H9 (cell line): ENCODE results near the gene SLC2A1. TPM values are rescaled to one million over a fixed set of nuclear protein-coding genes. Genes with fewer than 3 reads are reported as not detected.

ENCODE experiments used
- DNase-seq: peaks from one replicate; pipeline ENCODE4 v3.0.0-alpha.2; 2017
- H2AFZ ChIP-seq: one replicate; pipeline ENCODE4 v1.6.1; 2013; ENCODE audit warnings: mild to moderate bottlenecking, low read length, control low read depth, moderate library complexity
- H2AK5ac ChIP-seq: 2 replicates; pipeline ENCODE4 v1.6.1; 2013; ENCODE audit warnings: low read length, control low read depth, mixed read lengths; ENCODE audit not compliant: insufficient read length
- H2BK120ac ChIP-seq: one replicate; pipeline ENCODE4 v1.6.1; 2013; ENCODE audit warnings: low read depth, mild to moderate bottlenecking, low read length, control low read depth, inconsistent platforms; ENCODE audit not compliant: poor library complexity, severe bottlenecking
- H2BK12ac ChIP-seq: 2 replicates; pipeline ENCODE4 v1.6.1; 2013; ENCODE audit warnings: low read length, control low read depth, mixed read lengths, low read depth; ENCODE audit not compliant: insufficient read length
- H2BK15ac ChIP-seq: 2 replicates; pipeline ENCODE4 v1.6.1; 2013; ENCODE audit warnings: low read depth, low read length, control low read depth
- H2BK20ac ChIP-seq: one replicate; pipeline ENCODE4 v1.6.1; 2013; ENCODE audit warnings: low read depth, mild to moderate bottlenecking, low read length, control low read depth, inconsistent platforms; ENCODE audit not compliant: poor library complexity, severe bottlenecking
- H2BK5ac ChIP-seq: 2 replicates; pipeline ENCODE4 v1.6.1; 2013; ENCODE audit warnings: low read length, control low read depth, mixed read lengths; ENCODE audit not compliant: insufficient read length
- H3K14ac ChIP-seq: 2 replicates; pipeline ENCODE4 v1.6.1; 2013; ENCODE audit warnings: low read length, control low read depth; ENCODE audit not compliant: insufficient read depth
- H3K18ac ChIP-seq: 2 replicates; pipeline ENCODE4 v1.6.1; 2013; ENCODE audit warnings: low read depth, mild to moderate bottlenecking, mixed read lengths, low read length, control low read depth; ENCODE audit not compliant: insufficient read length
- H3K23ac ChIP-seq: 2 replicates; pipeline ENCODE4 v1.6.1; 2013; ENCODE audit warnings: low read length, control low read depth, mixed read lengths, low read depth; ENCODE audit not compliant: insufficient read length
- H3K23me2 ChIP-seq: 2 replicates; pipeline ENCODE4 v1.6.1; 2013; ENCODE audit warnings: low read depth, mild to moderate bottlenecking, mixed read lengths, low read length, control low read depth; ENCODE audit not compliant: insufficient read length, poor library complexity, severe bottlenecking
- H3K27ac ChIP-seq: 2 replicates; pipeline ENCODE4 v1.5.1; 2013; ENCODE audit warnings: low read length, control low read depth, mixed read lengths, low read depth; ENCODE audit not compliant: insufficient read length
- H3K27me3 ChIP-seq: 2 replicates; pipeline ENCODE4 v1.6.1; 2013; ENCODE audit warnings: low read length, control low read depth, inconsistent platforms; ENCODE audit not compliant: insufficient read depth
- H3K4ac ChIP-seq: 2 replicates; pipeline ENCODE4 v1.6.1; 2013; ENCODE audit warnings: low read depth, mild to moderate bottlenecking, control low read depth, inconsistent platforms, low read length, moderate library complexity
- H3K4me1 ChIP-seq: 2 replicates; pipeline ENCODE4 v1.6.1; 2013; ENCODE audit warnings: low read length, control low read depth, inconsistent platforms; ENCODE audit not compliant: insufficient read depth
- H3K4me2 ChIP-seq: 2 replicates; pipeline ENCODE4 v1.6.1; 2013; ENCODE audit warnings: low read length, control low read depth, mixed read lengths; ENCODE audit not compliant: insufficient read length, insufficient read depth
- H3K56ac ChIP-seq: 2 replicates; pipeline ENCODE4 v1.6.1; 2013; ENCODE audit warnings: low read depth, mild to moderate bottlenecking, mixed read lengths, low read length, control low read depth; ENCODE audit not compliant: insufficient read length
- H3K79me1 ChIP-seq: 2 replicates; pipeline ENCODE4 v1.6.1; 2013; ENCODE audit warnings: low read depth, mild to moderate bottlenecking, moderate library complexity, low read length, control low read depth, inconsistent platforms; ENCODE audit not compliant: insufficient read depth, poor library complexity, severe bottlenecking
- H3K79me2 ChIP-seq: 2 replicates; pipeline ENCODE4 v1.6.1; 2013; ENCODE audit warnings: low read length, control low read depth, inconsistent platforms; ENCODE audit not compliant: insufficient read depth
- H3K9ac ChIP-seq: 2 replicates; pipeline ENCODE4 v1.6.1; 2013; ENCODE audit warnings: low read length, control low read depth, mixed read lengths; ENCODE audit not compliant: insufficient read length; ENCODE audit errors: extremely low read depth
- H3K9me3 ChIP-seq: one replicate; pipeline ENCODE4 v1.6.1; 2013; ENCODE audit warnings: low read depth, low read length, inconsistent platforms; ENCODE audit not compliant: control insufficient read depth
- H3T11ph ChIP-seq: one replicate; pipeline ENCODE4 v1.6.1; 2013; ENCODE audit warnings: mild to moderate bottlenecking, low read length, control low read depth, inconsistent platforms
- H4K20me1 ChIP-seq: one replicate; pipeline ENCODE4 v1.6.1; 2013; ENCODE audit not compliant: control insufficient read depth, insufficient read length, insufficient read depth
- H4K5ac ChIP-seq: 2 replicates; pipeline ENCODE4 v1.6.1; 2013; ENCODE audit warnings: low read depth, mild to moderate bottlenecking, mixed read lengths, low read length, control low read depth; ENCODE audit not compliant: insufficient read length
- H4K8ac ChIP-seq: replicated peaks from 2 replicates; pipeline ENCODE4 v1.6.1; 2013; ENCODE audit warnings: low read length, control low read depth, mixed read lengths, low read depth; ENCODE audit not compliant: insufficient read length
- H4K91ac ChIP-seq: 2 replicates; pipeline ENCODE4 v1.6.1; 2013; ENCODE audit warnings: low read depth, mild to moderate bottlenecking, moderate library complexity, mixed read lengths, low read length, control low read depth; ENCODE audit not compliant: insufficient read length
- H3K27ac Mint-ChIP-seq, 3 experiments: 2 replicates in 2 of 3; 3 replicates in 1 of 3; pipeline ENCODE4 v1.8.0; 2020 to 2021; ENCODE audit warnings: mixed read lengths in 3 of 3, mild to moderate bottlenecking in 1 of 3, moderate library complexity in 1 of 3
- H3K27me3 Mint-ChIP-seq: 2 replicates; pipeline ENCODE4 v1.8.0; 2021; ENCODE audit warnings: low read depth, mild to moderate bottlenecking, moderate library complexity, mixed read lengths
- H3K36me3 Mint-ChIP-seq, 3 experiments: 2 replicates in 2 of 3; 3 replicates in 1 of 3; pipeline ENCODE4 v1.8.0; 2020 to 2021; ENCODE audit warnings: low read depth in 3 of 3, mixed read lengths in 3 of 3; ENCODE audit not compliant: insufficient read depth in 1 of 3
- H3K4me1 Mint-ChIP-seq, 2 experiments: 2 replicates each; pipeline ENCODE4 v1.8.0; 2020; ENCODE audit warnings: mixed read lengths in 2 of 2
- H3K4me3 Mint-ChIP-seq, 2 experiments: 2 replicates in 1 of 2; 3 replicates in 1 of 2; pipeline ENCODE4 v1.8.0; 2020 to 2021; ENCODE audit warnings: mild to moderate bottlenecking in 2 of 2, mixed read lengths in 2 of 2, moderate library complexity in 1 of 2
- H3K9me3 Mint-ChIP-seq, 2 experiments: 2 replicates in 1 of 2; 3 replicates in 1 of 2; pipeline ENCODE4 v1.8.0; 2020; ENCODE audit warnings: mild to moderate bottlenecking in 2 of 2, mixed read lengths in 2 of 2, moderate library complexity in 1 of 2
- WGBS: extraction: QIAGEN DNeasy Blood & Tissue Kit; methylation state at CpG from one replicate; pipeline ENCODE4 v1.1.7; 2013; ENCODE audit warnings: missing lambda C conversion rate, low lambda C conversion rate, mixed read lengths; ENCODE audit not compliant: insufficient read length; ENCODE audit errors: extremely low coverage; 5-methylcytosine and 5-hydroxymethylcytosine counted together
- total RNA-seq: library from RNA; stranded (reverse); gene quantifications from 2 replicates; pipeline ENCODE4 v1.2.1, GENCODE V29; 2021
- TF ChIP-seq, protein P1 (sequence below): fragments of 200-600 bp; sonication (generic); conservative IDR thresholded peaks from 3 replicates; pipeline ENCODE4 v1.8.0; 2021; ENCODE audit warnings: antibody characterized with exemption, mild to moderate bottlenecking

The SLC2A1 gene
- total RNA-seq, 1 experiment from 2014 or later, result 186 TPM

GRCh38 chr1:42889264-42889663 is 69.4 kb downstream of the SLC2A1 start:
- Mint-ChIP-seq H3K4me3 (no peak overlapping the region), H3K27me3 (no peaks in the 10 kb centered on the region; the same call in none of the 2 replicates), H3K9me3 (no peaks in the 10 kb centered on the region), H3K27ac (no peak overlapping the region), H3K36me3 (no peaks in the 10 kb centered on the region), H3K4me1 (no peaks in the 10 kb centered on the region)
- Histone ChIP-seq H4K5ac (no peak overlapping the region), H3K23me2 (no peaks in the 10 kb centered on the region), H3K27me3 (no peaks in the 10 kb centered on the region), H3K18ac (no peak overlapping the region), H2BK5ac (no peak overlapping the region), H3K79me2 (no peaks in the 10 kb centered on the region), H4K8ac (no peak overlapping the region), H3T11ph (no peak overlapping the region), H2BK15ac (no peak overlapping the region), H4K20me1 (no peaks in the 10 kb centered on the region), H4K91ac (no peak overlapping the region), H3K4me1 (no peaks in the 10 kb centered on the region), H2BK12ac (no peak overlapping the region), H3K4me2 (no peak overlapping the region), H3K27ac (no peak overlapping the region), H2AK5ac (no peak overlapping the region), H3K23ac (no peak overlapping the region), H2BK120ac (no peak overlapping the region), H3K4ac (no peak overlapping the region), H3K56ac (no peak overlapping the region), H3K9me3 (no peaks in the 10 kb centered on the region), H3K9ac (no peak overlapping the region), H2AFZ (no peak overlapping the region), H3K79me1 (no peaks in the 10 kb centered on the region), H2BK20ac (no peak overlapping the region), H3K14ac (no peak overlapping the region)
- TF ChIP-seq, protein P1, sequence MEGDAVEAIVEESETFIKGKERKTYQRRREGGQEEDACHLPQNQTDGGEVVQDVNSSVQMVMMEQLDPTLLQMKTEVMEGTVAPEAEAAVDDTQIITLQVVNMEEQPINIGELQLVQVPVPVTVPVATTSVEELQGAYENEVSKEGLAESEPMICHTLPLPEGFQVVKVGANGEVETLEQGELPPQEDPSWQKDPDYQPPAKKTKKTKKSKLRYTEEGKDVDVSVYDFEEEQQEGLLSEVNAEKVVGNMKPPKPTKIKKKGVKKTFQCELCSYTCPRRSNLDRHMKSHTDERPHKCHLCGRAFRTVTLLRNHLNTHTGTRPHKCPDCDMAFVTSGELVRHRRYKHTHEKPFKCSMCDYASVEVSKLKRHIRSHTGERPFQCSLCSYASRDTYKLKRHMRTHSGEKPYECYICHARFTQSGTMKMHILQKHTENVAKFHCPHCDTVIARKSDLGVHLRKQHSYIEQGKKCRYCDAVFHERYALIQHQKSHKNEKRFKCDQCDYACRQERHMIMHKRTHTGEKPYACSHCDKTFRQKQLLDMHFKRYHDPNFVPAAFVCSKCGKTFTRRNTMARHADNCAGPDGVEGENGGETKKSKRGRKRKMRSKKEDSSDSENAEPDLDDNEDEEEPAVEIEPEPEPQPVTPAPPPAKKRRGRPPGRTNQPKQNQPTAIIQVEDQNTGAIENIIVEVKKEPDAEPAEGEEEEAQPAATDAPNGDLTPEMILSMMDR, result no peak
- WGBS, result no CpG with 5 or more reads among the region's 4 CpGs
- no peak for DNase-seq
